Nephron (organoid): ENCODE measurements around the gene COL24A1.

ENCODE experiments used
- H3K27ac Mint-ChIP-seq, 3 experiments: 2 replicates each; pipeline ENCODE4 v1.8.0; 2020; ENCODE audit warnings: mixed read lengths in 3 of 3, mild to moderate bottlenecking in 2 of 3, moderate library complexity in 1 of 3
- H3K27me3 Mint-ChIP-seq: 2 replicates; pipeline ENCODE4 v1.8.0; 2021; ENCODE audit warnings: low read depth, mild to moderate bottlenecking, moderate library complexity, mixed read lengths
- H3K36me3 Mint-ChIP-seq: 2 replicates; pipeline ENCODE4 v1.8.0; 2020; ENCODE audit warnings: low read depth, mixed read lengths
- H3K4me1 Mint-ChIP-seq: 2 replicates; pipeline ENCODE4 v1.8.0; 2020; ENCODE audit warnings: mixed read lengths
- H3K4me3 Mint-ChIP-seq, 3 experiments: 2 replicates each; pipeline ENCODE4 v1.8.0; 2020; ENCODE audit warnings: mild to moderate bottlenecking in 3 of 3, mixed read lengths in 3 of 3, moderate library complexity in 2 of 3
- H3K9me3 Mint-ChIP-seq: 2 replicates; pipeline ENCODE4 v1.8.0; 2020; ENCODE audit warnings: mixed read lengths
- CTCF ChIP-seq, 3 experiments: fragments of 200-600 bp; sonication (generic); IDR thresholded peaks; one replicate each; pipeline ENCODE4 v1.5.0; 2021; ENCODE audit warnings: antibody characterized with exemption in 3 of 3; ENCODE audit not compliant: unreplicated experiment in 3 of 3

COL24A1 gene

GRCh38 chr1:86062453-86062852 lies 94.1 kb downstream of the COL24A1 start:
- no peaks in the 10 kb centered on the region for H3K27me3 Mint-ChIP-seq
- H3K4me1 Mint-ChIP-seq: peaks cover 17% of the 10 kb centered on the region
- no peaks in the 10 kb centered on the region for H3K9me3 Mint-ChIP-seq
- no peak for TF ChIP-seq CTCF (IDR thresholded peaks at IDR 0.05; ENCODE audit: unreplicated experiment in 3 of 3)
- no peaks in the 10 kb centered on the region for H3K36me3 Mint-ChIP-seq
- no peak overlapping the region for H3K4me3 Mint-ChIP-seq
- no peak overlapping the region for H3K27ac Mint-ChIP-seq

GRCh38 chr1:86061551-86061990 lies 95.0 kb downstream of the COL24A1 start:
- no peak for TF ChIP-seq CTCF (IDR thresholded peaks at IDR 0.05; ENCODE audit: unreplicated experiment in 3 of 3)
- H3K27me3 Mint-ChIP-seq: no peaks in the 10 kb centered on the region
- peaks cover 17% of the 10 kb centered on the region for H3K4me1 Mint-ChIP-seq
- H3K27ac Mint-ChIP-seq: no peak overlapping the region
- no peaks in the 10 kb centered on the region for H3K9me3 Mint-ChIP-seq
- no peaks in the 10 kb centered on the region for H3K36me3 Mint-ChIP-seq
- no peak overlapping the region for H3K4me3 Mint-ChIP-seq

- H3K4me3 Mint-ChIP-seq: no peak overlapping the region
- H3K4me1 Mint-ChIP-seq: no peaks in the 10 kb centered on the region
- H3K36me3 Mint-ChIP-seq: no peaks in the 10 kb centered on the region
- no peak overlapping the region for H3K27ac Mint-ChIP-seq
- no peak for TF ChIP-seq CTCF (IDR thresholded peaks at IDR 0.05; ENCODE audit: unreplicated experiment in 3 of 3)
- no peaks in the 10 kb centered on the region for H3K9me3 Mint-ChIP-seq
- no peaks in the 10 kb centered on the region for H3K27me3 Mint-ChIP-seq
Observed at GRCh38 chr1:86054396-86054795, 102.2 kb downstream of the COL24A1 start.

GRCh38 chr1:86052948-86053698 lies 103.4 kb downstream of the COL24A1 start:
- Mint-ChIP-seq H3K27me3 (no peaks in the 10 kb centered on the region), H3K9me3 (no peaks in the 10 kb centered on the region), H3K4me3 (no peak overlapping the region), H3K27ac (no peak overlapping the region), H3K36me3 (no peaks in the 10 kb centered on the region), H3K4me1 (no peaks in the 10 kb centered on the region)
- TF ChIP-seq CTCF (IDR thresholded peaks at IDR 0.05; ENCODE audit: unreplicated experiment in 3 of 3): no peak

- Mint-ChIP-seq H3K4me1 (no peaks in the 10 kb centered on the region), H3K4me3 (no peak overlapping the region)
Observed at GRCh38 chr1:86035101-86035500, 121.5 kb downstream of the COL24A1 start.

More at GRCh38 chr1:86035101-86035500, 121.5 kb downstream of the COL24A1 start:
- Mint-ChIP-seq H3K9me3 (peaks cover 3% of the 10 kb centered on the region), H3K27me3 (no peaks in the 10 kb centered on the region), H3K36me3 (no peaks in the 10 kb centered on the region), H3K27ac (no peak overlapping the region)
- no peak for TF ChIP-seq CTCF (IDR thresholded peaks at IDR 0.05; ENCODE audit: unreplicated experiment in 3 of 3)
